ENCODE results near the gene CCR6. TPM values are rescaled to one million over a fixed set of nuclear protein-coding genes. Genes with fewer than 3 reads are reported as not detected.

Gene CCR6
- total and polyA plus RNA-seq, 2 of the 13 experiments (the other 11 are each of a cell fraction or from before 2014, with no cell fraction given), result 4.5 to 8.7 TPM

DNA sequence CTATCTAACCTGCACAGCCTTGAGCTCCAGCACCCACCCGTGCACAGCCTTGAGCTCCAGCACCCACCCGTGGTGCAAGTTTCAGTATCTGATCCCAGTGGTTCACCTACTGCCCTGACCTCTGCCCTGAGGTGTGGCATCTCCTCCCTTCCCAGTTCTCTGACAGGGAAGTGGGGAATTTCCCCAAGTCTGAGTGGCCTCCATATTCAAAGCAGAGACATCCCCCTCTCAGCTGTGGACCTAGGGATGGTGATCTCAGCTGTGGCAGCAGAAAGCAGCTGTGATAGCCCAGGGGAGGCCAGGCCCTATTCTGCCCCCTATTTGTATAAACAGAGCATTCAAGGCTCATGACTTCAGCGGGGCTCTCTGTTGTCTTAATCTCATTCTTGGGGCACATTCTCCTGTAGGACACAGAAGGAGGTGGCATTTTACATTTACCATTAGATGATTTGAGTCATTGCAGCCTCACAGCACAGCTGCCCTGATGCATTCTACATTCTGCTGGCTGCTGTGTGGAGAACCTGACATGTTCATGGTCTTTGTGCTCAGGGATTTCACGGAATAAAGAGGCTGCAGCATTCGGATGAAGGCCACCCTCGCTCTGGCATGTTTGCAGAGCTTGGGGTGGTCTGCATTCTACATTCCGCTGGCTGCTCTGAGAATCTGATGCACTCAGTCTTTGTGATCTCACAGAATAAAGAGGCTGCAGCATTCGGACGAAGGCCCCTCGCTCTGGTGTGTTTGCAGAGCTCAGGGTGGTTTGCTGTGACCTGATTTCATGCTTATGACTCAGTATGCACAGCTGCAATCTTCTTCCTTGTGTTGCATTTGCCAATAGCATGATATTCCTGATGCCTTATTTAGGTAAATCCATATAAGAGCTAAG is 17.9 kb downstream of the CCR6 start (continued):
- no peak for TF ChIP-seq GPBP1L1 (CRISPR knock-in tag; IDR thresholded peaks at IDR 0.05)
- 0 out of 2 replicates have a peak, but pooled peaks have one; percentile 4 for TF ChIP-seq ZNF7 (CRISPR knock-in tag; IDR thresholded peaks at IDR 0.05)
- TF ChIP-seq RFX1 (IDR thresholded peaks at IDR 0.05), result no peak
- TF ChIP-seq RBAK (CRISPR knock-in tag; IDR thresholded peaks at IDR 0.05), result no peak
- no peak for TF ChIP-seq GTF3A (CRISPR knock-in tag; conservative IDR thresholded peaks at IDR 0.05)
- no peak for TF ChIP-seq RARG (CRISPR knock-in tag; IDR thresholded peaks at IDR 0.05; ENCODE audit: low read depth)
- peak; percentile 52; the same call in 1 of the 2 replicates for TF ChIP-seq ZNF44 (CRISPR knock-in tag; IDR thresholded peaks at IDR 0.05)
- TF ChIP-seq, protein P1, sequence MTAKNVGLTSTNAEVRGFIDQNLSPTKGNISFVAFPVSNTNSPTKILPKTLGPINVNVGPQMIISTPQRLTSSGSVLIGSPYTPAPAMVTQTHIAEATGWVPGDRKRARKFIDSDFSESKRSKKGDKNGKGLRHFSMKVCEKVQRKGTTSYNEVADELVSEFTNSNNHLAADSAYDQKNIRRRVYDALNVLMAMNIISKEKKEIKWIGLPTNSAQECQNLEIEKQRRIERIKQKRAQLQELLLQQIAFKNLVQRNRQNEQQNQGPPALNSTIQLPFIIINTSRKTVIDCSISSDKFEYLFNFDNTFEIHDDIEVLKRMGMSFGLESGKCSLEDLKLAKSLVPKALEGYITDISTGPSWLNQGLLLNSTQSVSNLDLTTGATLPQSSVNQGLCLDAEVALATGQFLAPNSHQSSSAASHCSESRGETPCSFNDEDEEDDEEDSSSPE (CRISPR knock-in tag; IDR thresholded peaks at IDR 0.05), result no peak
- 0 out of 2 replicates have a peak, but pooled peaks have one; percentile 37 for TF ChIP-seq ZNF350 (CRISPR knock-in tag; IDR thresholded peaks at IDR 0.05; ENCODE audit: borderline replicate concordance, low read depth)
- TF ChIP-seq ZNF883 (CRISPR knock-in tag; IDR thresholded peaks at IDR 0.05; ENCODE audit: not compliant biosample characterization), result no peak
- TF ChIP-seq FOXJ3 (CRISPR knock-in tag; IDR thresholded peaks at IDR 0.05; ENCODE audit: borderline replicate concordance), result peak; percentile 78; the same call in 1 of the 2 replicates
- TF ChIP-seq, protein P2, sequence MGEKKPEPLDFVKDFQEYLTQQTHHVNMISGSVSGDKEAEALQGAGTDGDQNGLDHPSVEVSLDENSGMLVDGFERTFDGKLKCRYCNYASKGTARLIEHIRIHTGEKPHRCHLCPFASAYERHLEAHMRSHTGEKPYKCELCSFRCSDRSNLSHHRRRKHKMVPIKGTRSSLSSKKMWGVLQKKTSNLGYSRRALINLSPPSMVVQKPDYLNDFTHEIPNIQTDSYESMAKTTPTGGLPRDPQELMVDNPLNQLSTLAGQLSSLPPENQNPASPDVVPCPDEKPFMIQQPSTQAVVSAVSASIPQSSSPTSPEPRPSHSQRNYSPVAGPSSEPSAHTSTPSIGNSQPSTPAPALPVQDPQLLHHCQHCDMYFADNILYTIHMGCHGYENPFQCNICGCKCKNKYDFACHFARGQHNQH (CRISPR knock-in tag; IDR thresholded peaks at IDR 0.05), result peak; percentile 49; the same call in 1 of the 2 replicates
- no peak for TF ChIP-seq HIVEP1 (CRISPR knock-in tag; IDR thresholded peaks at IDR 0.05)
- TF ChIP-seq, protein P3, sequence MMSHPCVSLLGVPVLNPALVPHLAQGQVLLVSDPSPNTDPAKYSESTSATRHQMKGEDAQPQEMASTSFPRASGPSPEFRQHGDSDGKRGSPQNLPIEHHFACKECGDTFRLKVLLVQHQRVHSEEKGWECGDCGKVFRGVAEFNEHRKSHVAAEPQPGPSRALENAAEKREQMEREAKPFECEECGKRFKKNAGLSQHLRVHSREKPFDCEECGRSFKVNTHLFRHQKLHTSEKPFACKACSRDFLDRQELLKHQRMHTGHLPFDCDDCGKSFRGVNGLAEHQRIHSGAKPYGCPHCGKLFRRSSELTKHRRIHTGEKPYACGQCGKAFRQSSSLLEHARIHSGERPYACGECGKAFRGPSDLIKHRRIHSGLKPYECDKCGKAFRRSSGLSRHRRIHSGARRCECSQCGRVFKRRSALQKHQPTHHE (CRISPR knock-in tag; IDR thresholded peaks at IDR 0.05; ENCODE audit: borderline replicate concordance), result no peak
- TF ChIP-seq ZNF264 (CRISPR knock-in tag; IDR thresholded peaks at IDR 0.05), result no peak
- TF ChIP-seq, protein P4, sequence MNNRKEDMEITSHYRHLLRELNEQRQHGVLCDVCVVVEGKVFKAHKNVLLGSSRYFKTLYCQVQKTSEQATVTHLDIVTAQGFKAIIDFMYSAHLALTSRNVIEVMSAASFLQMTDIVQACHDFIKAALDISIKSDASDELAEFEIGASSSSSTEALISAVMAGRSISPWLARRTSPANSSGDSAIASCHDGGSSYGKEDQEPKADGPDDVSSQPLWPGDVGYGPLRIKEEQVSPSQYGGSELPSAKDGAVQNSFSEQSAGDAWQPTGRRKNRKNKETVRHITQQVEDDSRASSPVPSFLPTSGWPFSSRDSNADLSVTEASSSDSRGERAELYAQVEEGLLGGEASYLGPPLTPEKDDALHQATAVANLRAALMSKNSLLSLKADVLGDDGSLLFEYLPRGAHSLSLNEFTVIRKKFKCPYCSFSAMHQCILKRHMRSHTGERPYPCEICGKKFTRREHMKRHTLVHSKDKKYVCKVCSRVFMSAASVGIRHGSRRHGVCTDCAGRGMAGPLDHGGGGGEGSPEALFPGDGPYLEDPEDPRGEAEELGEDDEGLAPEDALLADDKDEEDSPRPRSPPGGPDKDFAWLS (CRISPR knock-in tag; IDR thresholded peaks at IDR 0.05; ENCODE audit: borderline replicate concordance), result peak; percentile 97; the same call in 1 of the 2 replicates
- no peak for TF ChIP-seq ZNF672 (CRISPR knock-in tag; IDR thresholded peaks at IDR 0.05)
- no peak for TF ChIP-seq FUBP1 (CRISPR knock-in tag; IDR thresholded peaks at IDR 0.05; ENCODE audit: borderline replicate concordance)

All from HepG2 (cell line).